Fibroblast of lung (primary cell): ENCODE measurements around the gene SORCS3. TPM values are rescaled to one million over a fixed set of nuclear protein-coding genes. Genes with fewer than 3 reads are reported as not detected.

Experiments used
- DNase-seq, 2 donors: peaks; one replicate each; pipeline versions ENCODE4 v3.0.0 to v3.0.0-alpha.2; 2010; ENCODE audit warnings: low read depth in 2 of 2
- H2AFZ ChIP-seq: 2 replicates; pipeline ENCODE4 v1.5.1; 2012; ENCODE audit warnings: low read length, control low read depth, inconsistent platforms
- H3K27ac ChIP-seq: 2 replicates; pipeline ENCODE4 v1.5.1; 2011; ENCODE audit warnings: low read length, control low read depth; ENCODE audit not compliant: insufficient read depth
- H3K27me3 ChIP-seq: 2 replicates; pipeline ENCODE4 v1.5.1; 2011; ENCODE audit warnings: mild to moderate bottlenecking, low read length; ENCODE audit not compliant: control insufficient read depth, insufficient read depth
- H3K36me3 ChIP-seq: 2 replicates; pipeline ENCODE4 v1.5.1; 2011; ENCODE audit warnings: low read length; ENCODE audit not compliant: control insufficient read depth, insufficient read depth
- H3K4me1 ChIP-seq: 2 replicates; pipeline ENCODE4 v1.5.1; 2011; ENCODE audit warnings: low read length; ENCODE audit not compliant: control insufficient read depth, insufficient read depth; ENCODE audit errors: extremely low read depth
- H3K4me2 ChIP-seq: 2 replicates; pipeline ENCODE4 v1.5.1; 2011; ENCODE audit warnings: low read length, control low read depth; ENCODE audit not compliant: insufficient read depth; ENCODE audit errors: extremely low read depth
- H3K4me3 ChIP-seq, 4 experiments: fragments of 200-600 bp in 1 of 4; sonication (generic) in 1 of 4; replicated peaks in 1 of 4; 2 replicates each; pipeline ENCODE4 v1.5.1; 2011 to 2016; ENCODE audit warnings: low read length in 4 of 4, low read depth in 3 of 4, mild to moderate bottlenecking in 3 of 4, control low read depth in 2 of 4, inconsistent platforms in 1 of 4, mixed read lengths in 1 of 4; ENCODE audit not compliant: insufficient read depth in 1 of 4; ENCODE audit errors: control extremely low read depth in 1 of 4
- H3K79me2 ChIP-seq: 2 replicates; pipeline ENCODE4 v1.5.1; 2012; ENCODE audit warnings: mild to moderate bottlenecking, low read length, inconsistent platforms; ENCODE audit not compliant: control insufficient read depth, insufficient read depth
- H3K9ac ChIP-seq: 2 replicates; pipeline ENCODE4 v1.5.1; 2011; ENCODE audit warnings: mild to moderate bottlenecking, low read length, control low read depth; ENCODE audit not compliant: insufficient read depth
- H3K9me3 ChIP-seq: 2 replicates; pipeline ENCODE4 v1.5.1; 2012; ENCODE audit warnings: low read depth, low read length; ENCODE audit not compliant: control insufficient read depth, insufficient read depth
- H4K20me1 ChIP-seq: 2 replicates; pipeline ENCODE4 v1.5.1; 2011; ENCODE audit warnings: low read length; ENCODE audit not compliant: control insufficient read depth, insufficient read depth; ENCODE audit errors: extremely low read depth
- EZH2 ChIP-seq: IDR thresholded peaks from 2 replicates; pipeline ENCODE4 v1.5.1; 2012; ENCODE audit warnings: low read length, control low read depth, mild to moderate bottlenecking; ENCODE audit errors: missing control alignments
- polyA plus RNA-seq, 2 donors: library from polyadenylated mRNA; depleted of rRNA in 1 of 2; stranded (reverse) in 1 of 2; unstranded in 1 of 2; fragments of >200 nt; gene quantifications; 2 replicates each; pipeline ENCODE4 v1.2.1, GENCODE V29; 2011 to 2012; ENCODE audit warnings: missing spikeins in 1 of 2
- total RNA-seq: library from RNA; depleted of rRNA; stranded (reverse); fragments of >200 nt; gene quantifications from 2 replicates; pipeline ENCODE4 v1.2.1, GENCODE V29; 2014
- TF ChIP-seq, protein P1 (sequence below), 2 donors: IDR thresholded peaks in 1 of 2; conservative IDR thresholded peaks in 1 of 2; 1 replicate in 1 of 2; 2 replicates in 1 of 2; pipeline ENCODE4 v1.5.1; 2011 to 2012; ENCODE audit warnings: low read length in 2 of 2, control low read depth in 1 of 2, inconsistent platforms in 1 of 2, low read depth in 1 of 2, mild to moderate bottlenecking in 1 of 2

Gene SORCS3
- total and polyA plus RNA-seq, 2 donors (not counting 1 experiment from before 2014, with no cell fraction given): not detected

DNA sequence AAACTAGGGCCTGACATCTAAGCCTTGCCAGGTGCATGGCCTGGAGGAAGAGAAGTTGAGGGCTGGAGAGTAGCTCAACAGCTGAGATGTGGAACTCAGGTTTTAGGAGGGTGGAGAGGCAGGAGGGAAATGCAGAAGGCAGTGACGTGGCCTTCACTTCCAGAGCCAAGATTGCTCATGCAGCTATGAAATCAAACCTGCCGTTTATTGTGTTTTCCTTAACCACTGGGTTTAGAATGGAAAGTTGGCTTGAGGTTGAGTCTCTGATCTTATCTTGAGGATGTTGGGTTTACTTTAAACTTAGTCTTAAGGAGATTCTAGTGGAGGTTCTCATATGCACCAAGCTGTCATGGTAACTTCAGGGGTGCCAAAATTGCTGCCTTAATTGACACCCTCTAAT is 178.6 kb downstream of the SORCS3 start:
- H3K27me3 ChIP-seq: no peaks in the 10 kb centered on the region
- DNase-seq: no peak
- TF ChIP-seq, protein P1, sequence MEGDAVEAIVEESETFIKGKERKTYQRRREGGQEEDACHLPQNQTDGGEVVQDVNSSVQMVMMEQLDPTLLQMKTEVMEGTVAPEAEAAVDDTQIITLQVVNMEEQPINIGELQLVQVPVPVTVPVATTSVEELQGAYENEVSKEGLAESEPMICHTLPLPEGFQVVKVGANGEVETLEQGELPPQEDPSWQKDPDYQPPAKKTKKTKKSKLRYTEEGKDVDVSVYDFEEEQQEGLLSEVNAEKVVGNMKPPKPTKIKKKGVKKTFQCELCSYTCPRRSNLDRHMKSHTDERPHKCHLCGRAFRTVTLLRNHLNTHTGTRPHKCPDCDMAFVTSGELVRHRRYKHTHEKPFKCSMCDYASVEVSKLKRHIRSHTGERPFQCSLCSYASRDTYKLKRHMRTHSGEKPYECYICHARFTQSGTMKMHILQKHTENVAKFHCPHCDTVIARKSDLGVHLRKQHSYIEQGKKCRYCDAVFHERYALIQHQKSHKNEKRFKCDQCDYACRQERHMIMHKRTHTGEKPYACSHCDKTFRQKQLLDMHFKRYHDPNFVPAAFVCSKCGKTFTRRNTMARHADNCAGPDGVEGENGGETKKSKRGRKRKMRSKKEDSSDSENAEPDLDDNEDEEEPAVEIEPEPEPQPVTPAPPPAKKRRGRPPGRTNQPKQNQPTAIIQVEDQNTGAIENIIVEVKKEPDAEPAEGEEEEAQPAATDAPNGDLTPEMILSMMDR (conservative IDR thresholded peaks at IDR 0.05 in 1 of 2, IDR thresholded peaks at IDR 0.05 in 1 of 2; ENCODE audit: low read depth in 1 of 2, low read length in 2 of 2): no peak
- TF ChIP-seq EZH2: no peak

GRCh38 chr10:104822088-104822487 is 181.0 kb downstream of the SORCS3 start:
- H3K27ac ChIP-seq: no peak overlapping the region
- no peak overlapping the region for H3K4me2 ChIP-seq
- H3K36me3 ChIP-seq: no peaks in the 10 kb centered on the region
- TF ChIP-seq, protein P1 (conservative IDR thresholded peaks at IDR 0.05 in 1 of 2, IDR thresholded peaks at IDR 0.05 in 1 of 2; ENCODE audit: low read depth in 1 of 2, low read length in 2 of 2): no peak
- TF ChIP-seq EZH2: no peak
- H4K20me1 ChIP-seq: no peaks in the 10 kb centered on the region
- H3K79me2 ChIP-seq: no peaks in the 10 kb centered on the region
- no peak overlapping the region for H3K4me3 ChIP-seq
- no peaks in the 10 kb centered on the region for H3K4me1 ChIP-seq
- no peaks in the 10 kb centered on the region for H3K27me3 ChIP-seq
- no peak overlapping the region for H2AFZ ChIP-seq
- no peak overlapping the region for H3K9ac ChIP-seq
- H3K9me3 ChIP-seq: no peaks in the 10 kb centered on the region
- DNase-seq: no peak

More for the DNA sequence above, 178.6 kb downstream of the SORCS3 start:
- no peaks in the 10 kb centered on the region for H4K20me1 ChIP-seq
- H3K36me3 ChIP-seq: no peaks in the 10 kb centered on the region
- no peaks in the 10 kb centered on the region for H3K4me1 ChIP-seq
- no peak overlapping the region for H3K4me2 ChIP-seq
- no peak overlapping the region for H3K4me3 ChIP-seq
- H3K9ac ChIP-seq: no peak overlapping the region
- H3K79me2 ChIP-seq: no peaks in the 10 kb centered on the region
- no peaks in the 10 kb centered on the region for H3K9me3 ChIP-seq
- no peak overlapping the region for H3K27ac ChIP-seq
- no peak overlapping the region for H2AFZ ChIP-seq

DNA sequence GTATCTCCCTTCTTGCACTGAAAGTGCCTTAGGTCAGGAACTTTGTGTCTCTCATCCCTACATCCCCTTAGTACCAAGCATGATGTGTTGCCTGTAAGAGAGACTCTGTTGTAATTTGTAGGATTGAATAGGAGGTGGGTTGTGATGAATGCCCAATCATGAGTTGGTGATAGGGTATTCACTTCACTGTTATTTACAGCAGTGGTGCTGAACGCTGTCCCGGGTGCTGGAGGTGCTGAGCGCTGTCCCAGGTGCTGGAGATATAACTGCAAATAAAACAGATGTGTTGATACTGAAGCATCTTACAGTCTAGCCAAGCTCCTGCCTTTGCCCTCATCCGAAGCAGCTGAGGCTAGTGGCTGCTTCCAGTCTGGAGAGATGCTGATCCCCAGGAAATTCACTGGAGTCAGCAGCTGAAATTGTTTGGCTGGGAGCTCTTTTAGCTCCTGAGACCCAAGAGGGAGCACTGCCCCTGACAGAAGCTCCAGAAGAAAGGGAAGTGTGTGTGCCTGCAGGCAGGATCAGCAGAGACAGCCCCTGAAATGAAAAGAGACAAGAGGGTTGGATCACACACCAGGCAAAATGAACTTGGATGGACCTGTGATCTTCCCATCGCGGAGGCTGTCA is 183.4 kb downstream of the SORCS3 start:
- no peaks in the 10 kb centered on the region for H3K36me3 ChIP-seq
- no peak overlapping the region for H3K9ac ChIP-seq
- no peak overlapping the region for H2AFZ ChIP-seq
- H3K9me3 ChIP-seq: no peaks in the 10 kb centered on the region
- no peak overlapping the region for H3K27ac ChIP-seq
- no peaks in the 10 kb centered on the region for H4K20me1 ChIP-seq
- DNase-seq: peak; percentile 15 to 51
- no peak overlapping the region for H3K4me3 ChIP-seq
- H3K4me1 ChIP-seq: no peaks in the 10 kb centered on the region
- H3K27me3 ChIP-seq: no peaks in the 10 kb centered on the region
- H3K79me2 ChIP-seq: no peaks in the 10 kb centered on the region
- H3K4me2 ChIP-seq: no peak overlapping the region
- no peak for TF ChIP-seq EZH2
- TF ChIP-seq, protein P1 (conservative IDR thresholded peaks at IDR 0.05 in 1 of 2, IDR thresholded peaks at IDR 0.05 in 1 of 2; ENCODE audit: low read depth in 1 of 2, low read length in 2 of 2): no peak
